ENCODE data around the gene KRT82. TPM values are rescaled to one million over a fixed set of nuclear protein-coding genes. Genes with fewer than 3 reads are reported as not detected.

Gene KRT82
- total and polyA plus RNA-seq, 2 experiments from 2014 or later, result not detected

- TF ChIP-seq ZNF462 (CRISPR knock-in tag; IDR thresholded peaks at IDR 0.05), result no peak
Measured at GRCh38 chr12:52380271-52380694, 25.9 kb downstream of the KRT82 start (continued).

GRCh38 chr12:52379536-52379935 lies 26.6 kb downstream of the KRT82 start:
- H3K4me1 ChIP-seq (ENCODE audit: insufficient read depth), result no peaks in the 10 kb centered on the region
- no peaks in the 10 kb centered on the region for H4K20me1 ChIP-seq (replicated peaks; ENCODE audit: insufficient read depth)
- H3K79me2 ChIP-seq (replicated peaks; ENCODE audit: insufficient read depth), result no peaks in the 10 kb centered on the region
- H3K36me3 Mint-ChIP-seq (ENCODE audit: low read depth), result no peaks in the 10 kb centered on the region
- ATAC-seq, result no peak
- no peaks in the 10 kb centered on the region for H3K9me3 Mint-ChIP-seq
- H3K36me3 ChIP-seq (ENCODE audit: insufficient read depth), result no peaks in the 10 kb centered on the region
- no peak overlapping the region for H2AFZ ChIP-seq
- H3F3A ChIP-seq (replicated peaks; ENCODE audit: low read depth), result no peaks in the 10 kb centered on the region
- H3K9me2 ChIP-seq (ENCODE audit: insufficient read depth), result no peaks in the 10 kb centered on the region
- no peak overlapping the region for H3K4me2 ChIP-seq
- no peak overlapping the region for H3K27ac Mint-ChIP-seq
- H3K27me3 Mint-ChIP-seq (ENCODE audit: insufficient read depth, low read depth, poor library complexity), result peaks cover 3% of the 10 kb centered on the region
- no peak overlapping the region for H3K27ac ChIP-seq (ENCODE audit: low read depth)
- no peak for DNase-seq (ENCODE audit: low spot score)
- H3K4me3 Mint-ChIP-seq, result no peak overlapping the region
- no peaks in the 10 kb centered on the region for H3K4me1 Mint-ChIP-seq
- no peak overlapping the region for H3K4me3 ChIP-seq
- no peaks in the 10 kb centered on the region for H3K27me3 ChIP-seq (ENCODE audit: insufficient read depth)
- TF ChIP-seq STAT1 (IDR thresholded peaks at IDR 0.05; ENCODE audit: unreplicated experiment) (no peak), EZH2phosphoT487 (IDR thresholded peaks at IDR 0.05; ENCODE audit: unreplicated experiment) (no peak), ZNF331 (CRISPR knock-in tag; IDR thresholded peaks at IDR 0.05; ENCODE audit: low read depth) (no peak), NANOG (IDR thresholded peaks at IDR 0.05; ENCODE audit: borderline replicate concordance) (no peak), REST (IDR thresholded peaks at IDR 0.05; ENCODE audit: unreplicated experiment) (no peak), CREB1 (CRISPR knock-in tag; IDR thresholded peaks at IDR 0.05; ENCODE audit: low read depth) (no peak), EZH2 (IDR thresholded peaks at IDR 0.05; ENCODE audit: low read depth, unreplicated experiment) (no peak), JUNB (IDR thresholded peaks at IDR 0.05; ENCODE audit: unreplicated experiment) (no peak), CTCF (conservative IDR thresholded peaks at IDR 0.05; ENCODE audit: low read depth in 2 of 2) (no peak)
- TF ChIP-seq, protein P1, sequence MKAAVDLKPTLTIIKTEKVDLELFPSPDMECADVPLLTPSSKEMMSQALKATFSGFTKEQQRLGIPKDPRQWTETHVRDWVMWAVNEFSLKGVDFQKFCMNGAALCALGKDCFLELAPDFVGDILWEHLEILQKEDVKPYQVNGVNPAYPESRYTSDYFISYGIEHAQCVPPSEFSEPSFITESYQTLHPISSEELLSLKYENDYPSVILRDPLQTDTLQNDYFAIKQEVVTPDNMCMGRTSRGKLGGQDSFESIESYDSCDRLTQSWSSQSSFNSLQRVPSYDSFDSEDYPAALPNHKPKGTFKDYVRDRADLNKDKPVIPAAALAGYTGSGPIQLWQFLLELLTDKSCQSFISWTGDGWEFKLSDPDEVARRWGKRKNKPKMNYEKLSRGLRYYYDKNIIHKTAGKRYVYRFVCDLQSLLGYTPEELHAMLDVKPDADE (IDR thresholded peaks at IDR 0.05), result no peak
